T-cell (primary cell): ENCODE data around the gene HNF1B. TPM values are rescaled to one million over a fixed set of nuclear protein-coding genes. Genes with fewer than 3 reads are reported as not detected.
"Not testable (repeated sequence)": the region's sequence is repeated elsewhere in the genome, so short reads cannot be mapped to it uniquely, and the experiment has no call there.

Experiments used
- ATAC-seq, 4 experiments: fragments of 200-7000 bp in 3 of 4; fragments of 150-1000 bp in 1 of 4; cut with Tn5 transposase; replicated peaks in 1 of 4; 1 replicate in 3 of 4; 2 replicates in 1 of 4; pipeline ENCODE4 v1.10.0; 2021; ENCODE audit warnings: moderate library complexity in 3 of 4, mild to moderate bottlenecking in 2 of 4, moderate number of reproducible peaks in 1 of 4
- CTCF ChIA-PET, 2 donors: fragments of 300-600 bp; sonication (Branson Sonifier 250); formaldehyde crosslinking; loops; one replicate each; lab custom pipeline; 2022; ENCODE audit warnings: antibody characterized with exemption in 2 of 2; lab: Charles Lee
- POLR2A ChIA-PET, 2 donors: fragments of 300-600 bp; sonication (Branson Sonifier 250); formaldehyde crosslinking; loops; one replicate each; lab custom pipeline; 2022; ENCODE audit warnings: antibody characterized with exemption in 2 of 2; lab: Charles Lee
- DNase-seq, 35 experiments: peaks; one replicate each; pipeline versions ENCODE4 v3.0.0 to v3.0.0-alpha.2; 2013 to 2023
- H3K27ac ChIP-seq: one replicate; pipeline ENCODE4 v1.5.1; 2013; ENCODE audit warnings: low read length
- H3K27me3 ChIP-seq, 2 experiments: replicated peaks in 1 of 2; 1 replicate in 1 of 2; 2 replicates in 1 of 2; pipeline versions ENCODE4 v1.6.1 to v1.7.0; 2013; ENCODE audit warnings: low read length in 1 of 2, mixed read lengths in 1 of 2; ENCODE audit not compliant: control insufficient read depth in 2 of 2, insufficient read depth in 2 of 2; ENCODE audit errors: extremely low read depth in 1 of 2
- H3K36me3 ChIP-seq, 2 donors: 1 replicate in 1 of 2; 2 replicates in 1 of 2; pipeline versions ENCODE4 v1.6.1 to v1.7.0; 2013; ENCODE audit warnings: low read length in 1 of 2; ENCODE audit not compliant: control insufficient read depth in 2 of 2, insufficient read depth in 1 of 2; ENCODE audit errors: extremely low read depth in 1 of 2
- H3K4me1 ChIP-seq, 2 experiments: 1 replicate in 1 of 2; 2 replicates in 1 of 2; pipeline versions ENCODE4 v1.6.1 to v1.7.0; 2013; ENCODE audit warnings: low read length in 2 of 2, mixed read lengths in 1 of 2; ENCODE audit not compliant: insufficient read depth in 2 of 2, control insufficient read depth in 1 of 2; ENCODE audit errors: extremely low read depth in 1 of 2
- H3K4me3 ChIP-seq, 2 donors: 1 replicate in 1 of 2; 2 replicates in 1 of 2; pipeline versions ENCODE4 v1.5.1 to v1.7.0; 2013; ENCODE audit warnings: mild to moderate bottlenecking in 2 of 2, low read length in 1 of 2, moderate library complexity in 1 of 2; ENCODE audit not compliant: control insufficient read depth in 1 of 2; ENCODE audit errors: extremely low read depth in 1 of 2
- H3K9me3 ChIP-seq: 2 replicates; pipeline ENCODE4 v1.7.0; 2013
- H3K27ac Mint-ChIP-seq, 2 donors: one replicate each; pipeline ENCODE4 v1.8.0; 2020 to 2021; ENCODE audit warnings: mild to moderate bottlenecking in 2 of 2, mixed read lengths in 2 of 2
- H3K27me3 Mint-ChIP-seq, 2 donors: one replicate each; pipeline ENCODE4 v1.8.0; 2021 to 2022; ENCODE audit warnings: mixed read lengths in 2 of 2
- H3K36me3 Mint-ChIP-seq: one replicate; pipeline ENCODE4 v1.8.0; 2021; ENCODE audit warnings: mixed read lengths
- H3K4me1 Mint-ChIP-seq, 3 donors: one replicate each; pipeline ENCODE4 v1.8.0; 2020 to 2022; ENCODE audit warnings: mixed read lengths in 3 of 3, mild to moderate bottlenecking in 1 of 3
- H3K4me3 Mint-ChIP-seq, 3 donors: one replicate each; pipeline ENCODE4 v1.8.0; 2020 to 2022; ENCODE audit warnings: mild to moderate bottlenecking in 3 of 3, mixed read lengths in 3 of 3, moderate library complexity in 3 of 3
- H3K9me3 Mint-ChIP-seq, 3 donors: one replicate each; pipeline ENCODE4 v1.8.0; 2020 to 2022; ENCODE audit warnings: mixed read lengths in 3 of 3
- WGBS: methylation state at CpG from one replicate; pipeline ENCODE4 v1.1.5; 2013; ENCODE audit warnings: missing lambda C conversion rate; ENCODE audit not compliant: insufficient coverage; 5-methylcytosine and 5-hydroxymethylcytosine counted together
- total RNA-seq, 35 experiments: library from RNA in 6 of 35; stranded (reverse) in 6 of 35; fragments of 120-200 nt in 1 of 35; gene quantifications; one replicate each; pipeline versions ENCODE4 v1.2.1 to v1.2.4 and lab custom pipeline; 2013 to 2026

The HNF1B gene
- total RNA-seq, 5 donors from 2014 or later (not counting 1 experiment from before 2014, with no cell fraction given): 0.10 to 0.19 (median 0.15) TPM; not detected in 2

GRCh38 chr17:37788526-37788925, 43.7 kb upstream of the HNF1B start:
- no peak overlapping the region for H3K27ac Mint-ChIP-seq

GRCh38 chr17:37787055-37787757, 42.3 kb upstream of the HNF1B start:
- POLR2A ChIA-PET: no interaction called here
- no peak for ATAC-seq
- Histone ChIP-seq H3K27ac (no peak overlapping the region), H3K4me1 (no peaks in the 10 kb centered on the region), H3K9me3 (no peaks in the 10 kb centered on the region), H3K27me3 (peaks cover 0 to 17% of the 10 kb centered on the region in 2 experiments), H3K4me3 (no peak overlapping the region), H3K36me3 (no peaks in the 10 kb centered on the region)
- CTCF ChIA-PET: interaction anchor here in 1 of 2 donors (0.7 kb wide), 1 partner anchor 260 kb away, joined by 4 read pairs; no protein-coding TSS in a partner anchor
- H3K27ac Mint-ChIP-seq: no peak overlapping the region
- 76% methylated on average over 3 of the region's 8 CpGs for WGBS
- peaks cover 23% of the 10 kb centered on the region in 2 donors for H3K27me3 Mint-ChIP-seq
- no peak for DNase-seq
- H3K4me3 Mint-ChIP-seq: no peak overlapping the region
- H3K4me1 Mint-ChIP-seq: peaks cover 0 to 1% (median 0%) of the 10 kb centered on the region in 3 donors
- no peaks in the 10 kb centered on the region for H3K9me3 Mint-ChIP-seq
- no peaks in the 10 kb centered on the region for H3K36me3 Mint-ChIP-seq

More at GRCh38 chr17:37788526-37788925, 43.7 kb upstream of the HNF1B start:
- WGBS: 73% methylated on average over 1 of the region's 1 CpG
- Mint-ChIP-seq H3K36me3 (no peaks in the 10 kb centered on the region), H3K9me3 (no peaks in the 10 kb centered on the region), H3K27me3 (peaks cover 25 to 27% of the 10 kb centered on the region in 2 donors), H3K4me1 (no peaks in the 10 kb centered on the region), H3K4me3 (no peak overlapping the region)
- no peaks in the 10 kb centered on the region for H3K36me3 ChIP-seq
- no peak overlapping the region for H3K4me3 ChIP-seq
- no peaks in the 10 kb centered on the region for H3K9me3 ChIP-seq
- H3K27ac ChIP-seq: no peak overlapping the region
- peaks cover 0 to 17% of the 10 kb centered on the region in 2 experiments for H3K27me3 ChIP-seq
- ChIA-PET CTCF (no interaction called here), POLR2A (no interaction called here)
- no peak for ATAC-seq
- DNase-seq: no peak
- no peaks in the 10 kb centered on the region for H3K4me1 ChIP-seq

- no peaks in the 10 kb centered on the region for H3K36me3 ChIP-seq
- ATAC-seq (no peak), DNase-seq (no peak)
- no CpG with 5 or more reads among the region's 2 CpGs for WGBS
- POLR2A ChIA-PET: no interaction called here
- Mint-ChIP-seq H3K4me1 (peaks cover 0 to 2% (median 0%) of the 10 kb centered on the region in 3 donors), H3K9me3 (no peaks in the 10 kb centered on the region), H3K36me3 (no peaks in the 10 kb centered on the region), H3K27ac (peak overlapping the region in 1 of 2 donors; percentile 11), H3K27me3 (peaks cover 18 to 23% of the 10 kb centered on the region in 2 donors), H3K4me3 (no peak overlapping the region)
- no peak overlapping the region for H3K4me3 ChIP-seq
- CTCF ChIA-PET: no interaction called here
- H3K9me3 ChIP-seq: no peaks in the 10 kb centered on the region
- H3K27me3 ChIP-seq: peaks cover 0 to 17% of the 10 kb centered on the region in 2 experiments
- H3K27ac ChIP-seq: no peak overlapping the region
- H3K4me1 ChIP-seq: no peaks in the 10 kb centered on the region
Measured at GRCh38 chr17:37786481-37786880, 41.6 kb upstream of the HNF1B start.

- POLR2A ChIA-PET, H3K27ac Mint-ChIP-seq, H3K9me3 Mint-ChIP-seq, H3K27me3 Mint-ChIP-seq, H3K9me3 ChIP-seq, H3K36me3 Mint-ChIP-seq, H3K4me3 ChIP-seq, H3K4me1 Mint-ChIP-seq, H3K36me3 ChIP-seq, H3K4me1 ChIP-seq, H3K27me3 ChIP-seq, ATAC-seq, H3K27ac ChIP-seq, H3K4me3 Mint-ChIP-seq, DNase-seq: not testable (repeated sequence)
- WGBS: no CpG with 5 or more reads among the region's 1 CpG
- CTCF ChIA-PET: interaction anchor here in 1 of 2 donors (0.6 kb wide), 1 partner anchor 35 kb away, joined by 4 read pairs; no protein-coding TSS in a partner anchor
Measured at GRCh38 chr17:37782460-37782859, 37.6 kb upstream of the HNF1B start.

GRCh38 chr17:37781451-37781850, 36.6 kb upstream of the HNF1B start:
- CTCF ChIA-PET: no interaction called here

GRCh38 chr17:37779554-37779953, 34.7 kb upstream of the HNF1B start:
- no CpG with 5 or more reads among the region's 4 CpGs for WGBS
- CTCF ChIA-PET: no interaction called here
- POLR2A ChIA-PET: no interaction called here

More at GRCh38 chr17:37781451-37781850, 36.6 kb upstream of the HNF1B start:
- Histone ChIP-seq H3K27ac (no peak overlapping the region), H3K9me3 (no peaks in the 10 kb centered on the region), H3K4me3 (no peak overlapping the region), H3K27me3 (peaks cover 0 to 3% of the 10 kb centered on the region in 2 experiments), H3K4me1 (no peaks in the 10 kb centered on the region), H3K36me3 (no peaks in the 10 kb centered on the region)
- ATAC-seq: no peak
- no peak for DNase-seq
- peaks cover 0 to 2% (median 0%) of the 10 kb centered on the region in 3 donors for H3K4me1 Mint-ChIP-seq
- H3K9me3 Mint-ChIP-seq: no peaks in the 10 kb centered on the region
- H3K36me3 Mint-ChIP-seq: no peaks in the 10 kb centered on the region
- H3K27ac Mint-ChIP-seq: no peak overlapping the region
- no peak overlapping the region for H3K4me3 Mint-ChIP-seq
- no CpG with 5 or more reads among the region's 2 CpGs for WGBS
- POLR2A ChIA-PET: no interaction called here
- peaks cover 2 to 5% of the 10 kb centered on the region in 2 donors for H3K27me3 Mint-ChIP-seq

More at GRCh38 chr17:37779554-37779953, 34.7 kb upstream of the HNF1B start:
- Mint-ChIP-seq H3K36me3 (no peaks in the 10 kb centered on the region), H3K27me3 (peaks cover 2% of the 10 kb centered on the region in 2 donors), H3K4me1 (peaks cover 0 to 7% (median 2%) of the 10 kb centered on the region in 3 donors), H3K9me3 (no peaks in the 10 kb centered on the region), H3K27ac (no peak overlapping the region), H3K4me3 (no peak overlapping the region)
- no peak overlapping the region for H3K4me3 ChIP-seq
- no peak overlapping the region for H3K27ac ChIP-seq
- peaks cover 0 to 3% of the 10 kb centered on the region in 2 experiments for H3K27me3 ChIP-seq
- H3K36me3 ChIP-seq: no peaks in the 10 kb centered on the region
- ATAC-seq (no peak), DNase-seq (no peak)
- no peaks in the 10 kb centered on the region for H3K9me3 ChIP-seq
- peaks cover 0 to 6% of the 10 kb centered on the region in 2 experiments for H3K4me1 ChIP-seq
